Uterus (tissue), 4 donors: Measurements from ENCODE around the gene KLK12. TPM values are rescaled to one million over a fixed set of nuclear protein-coding genes. Genes with fewer than 3 reads are reported as not detected.

Experiments
- DNase-seq, 2 donors: peaks; one replicate each; pipeline ENCODE4 v3.0.0-alpha.2; 2019 to 2020
- H3K27ac ChIP-seq, 2 donors: fragments of 200-600 bp; sonication (generic); 1 replicate in 1 of 2; 2 replicates in 1 of 2; pipeline ENCODE4 v1.5.1; 2016 to 2018
- H3K27me3 ChIP-seq, 2 donors: fragments of 200-600 bp; sonication (generic); one replicate each; pipeline ENCODE4 v1.5.1; 2018 to 2019; ENCODE audit warnings: control low read depth in 1 of 2
- H3K36me3 ChIP-seq, 2 donors: fragments of 200-600 bp; sonication (generic); one replicate each; pipeline ENCODE4 v1.5.1; 2019; ENCODE audit warnings: control low read depth in 1 of 2
- H3K4me1 ChIP-seq, 2 donors: fragments of 200-600 bp; sonication (generic); one replicate each; pipeline ENCODE4 v1.5.1; 2018 to 2019; ENCODE audit warnings: control low read depth in 1 of 2
- H3K4me3 ChIP-seq, 2 donors: fragments of 200-600 bp; sonication (generic); 1 replicate in 1 of 2; 2 replicates in 1 of 2; pipeline ENCODE4 v1.5.1; 2018 to 2019; ENCODE audit warnings: mild to moderate bottlenecking in 1 of 2
- H3K9me3 ChIP-seq, 2 donors: fragments of 200-600 bp; sonication (generic); one replicate each; pipeline ENCODE4 v1.5.1; 2019; ENCODE audit warnings: control low read depth in 1 of 2
- CTCF ChIP-seq, 4 experiments: fragments of 200-600 bp in 2 of 4; fragments of 450-650 bp in 2 of 4; sonication (generic) in 2 of 4; IDR thresholded peaks; one replicate each; pipeline ENCODE4 v1.5.1; 2016 to 2019; ENCODE audit warnings: antibody characterized with exemption in 4 of 4, mild to moderate bottlenecking in 2 of 4, moderate library complexity in 1 of 4
- POLR2A ChIP-seq, 2 donors: fragments of 450-650 bp; IDR thresholded peaks; one replicate each; pipeline ENCODE4 v1.6.1; 2016; ENCODE audit warnings: antibody characterized with exemption in 2 of 2, mild to moderate bottlenecking in 1 of 2, moderate library complexity in 1 of 2
- intact Hi-C: fragments of 100-400 bp; cut with DNase I; formaldehyde crosslinking; loops from one replicate; pipeline ENCODE4 v1.15.1; 2023; ENCODE audit warnings: low total_unique reads
- total RNA-seq, 4 donors: library from RNA; depleted of rRNA in 3 of 4; stranded (reverse); fragments of >200 nt in 3 of 4; gene quantifications; one replicate each; pipeline versions ENCODE4 v1.1.0 to v1.2.4, GENCODE V29; 2014 to 2023
- donor health status: DM: yes; HTN: yes; CAD: no.

The KLK12 gene
- total RNA-seq, 4 donors from 2014 or later, result not detected

DNA sequence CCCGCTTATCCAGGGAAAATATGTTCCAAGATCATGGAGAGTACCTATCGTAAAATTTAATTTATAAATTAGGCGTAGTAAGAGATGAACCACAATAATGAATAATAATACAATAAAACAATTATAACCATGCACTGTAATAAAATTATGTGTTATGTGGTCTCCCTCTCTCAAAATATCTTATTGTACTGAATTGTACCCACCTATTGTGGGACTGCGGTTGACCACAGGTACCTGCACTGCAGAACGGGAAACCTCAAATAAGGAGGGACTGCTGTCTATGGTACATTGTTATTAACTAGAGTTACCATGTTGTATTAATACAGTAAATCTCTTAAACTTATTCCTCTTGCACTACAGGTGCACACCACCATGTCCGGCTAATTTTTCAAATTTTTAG is 5.3 kb upstream of the KLK12 start:
- Histone ChIP-seq H3K36me3 (no peaks in the 10 kb centered on the region), H3K4me3 (no peak overlapping the region), H3K9me3 (no peaks in the 10 kb centered on the region), H3K27ac (no peak overlapping the region), H3K4me1 (no peaks in the 10 kb centered on the region), H3K27me3 (no peaks in the 10 kb centered on the region)
- intact Hi-C loops, result no loop called here
- TF ChIP-seq CTCF (IDR thresholded peaks at IDR 0.05) (no peak), POLR2A (IDR thresholded peaks at IDR 0.05) (no peak)
- no peak for DNase-seq

DNA sequence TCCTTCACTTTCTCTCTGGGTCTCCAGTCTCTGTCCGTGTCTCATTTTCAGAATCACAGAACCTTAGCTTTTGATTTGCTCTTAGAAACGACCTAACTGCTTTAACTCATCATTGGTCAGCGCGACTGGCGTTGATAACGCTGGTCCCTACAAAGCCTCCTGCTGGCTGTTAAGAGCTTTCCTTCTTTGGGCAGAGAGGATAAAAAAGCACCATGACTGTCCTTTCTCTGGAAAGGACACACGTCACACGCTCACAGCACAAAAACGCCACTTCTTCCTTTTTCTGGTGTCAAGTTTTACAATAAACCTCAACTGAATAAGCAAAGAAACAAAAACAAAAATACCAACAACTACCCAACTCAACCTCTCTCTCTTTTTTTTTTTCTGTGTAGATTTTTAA is 1.7 kb upstream of the KLK12 start:
- Histone ChIP-seq H3K9me3 (no peaks in the 10 kb centered on the region), H3K36me3 (no peaks in the 10 kb centered on the region), H3K27me3 (no peaks in the 10 kb centered on the region), H3K4me1 (no peaks in the 10 kb centered on the region), H3K27ac (no peak overlapping the region), H3K4me3 (no peak overlapping the region)
- intact Hi-C loops, result no loop called here
- no peak for DNase-seq
- TF ChIP-seq CTCF (IDR thresholded peaks at IDR 0.05) (no peak), POLR2A (IDR thresholded peaks at IDR 0.05) (no peak)

GRCh38 chr19:51031880-51032225 is 2.9 kb downstream of the KLK12 start:
- H3K4me1 ChIP-seq, result no peaks in the 10 kb centered on the region
- no peak overlapping the region for H3K27ac ChIP-seq
- no peak for DNase-seq
- TF ChIP-seq POLR2A (IDR thresholded peaks at IDR 0.05), result no peak
- TF ChIP-seq CTCF (IDR thresholded peaks at IDR 0.05), result no peak
- H3K36me3 ChIP-seq, result no peaks in the 10 kb centered on the region
- no peaks in the 10 kb centered on the region for H3K9me3 ChIP-seq
- no peaks in the 10 kb centered on the region for H3K27me3 ChIP-seq
- intact Hi-C loops, result no loop called here
- H3K4me3 ChIP-seq, result no peak overlapping the region

GRCh38 chr19:51031220-51031879 is 3.5 kb downstream of the KLK12 start:
- no peak overlapping the region for H3K27ac ChIP-seq
- TF ChIP-seq CTCF (IDR thresholded peaks at IDR 0.05) (no peak), POLR2A (IDR thresholded peaks at IDR 0.05) (no peak)
- H3K4me3 ChIP-seq, result no peak overlapping the region
- H3K9me3 ChIP-seq, result no peaks in the 10 kb centered on the region
- no peak for DNase-seq
- intact Hi-C loops, result no loop called here
- no peaks in the 10 kb centered on the region for H3K4me1 ChIP-seq
- peaks cover 0 to 2% of the 10 kb centered on the region in 2 donors for H3K27me3 ChIP-seq
- no peaks in the 10 kb centered on the region for H3K36me3 ChIP-seq

- no peak for TF ChIP-seq CTCF (IDR thresholded peaks at IDR 0.05)
- TF ChIP-seq POLR2A (IDR thresholded peaks at IDR 0.05), result no peak
- DNase-seq, result no peak
- peaks cover 0 to 6% of the 10 kb centered on the region in 2 donors for H3K27me3 ChIP-seq
- H3K36me3 ChIP-seq, result no peaks in the 10 kb centered on the region
- no peak overlapping the region for H3K27ac ChIP-seq
- H3K4me1 ChIP-seq, result no peaks in the 10 kb centered on the region
- intact Hi-C loops, result no loop called here
- no peaks in the 10 kb centered on the region for H3K9me3 ChIP-seq
- H3K4me3 ChIP-seq, result no peak overlapping the region
Measured at GRCh38 chr19:51030631-51031030, 4.2 kb downstream of the KLK12 start.
